Measurements from ENCODE around the gene ADGRA3. TPM values are rescaled to one million over a fixed set of nuclear protein-coding genes. Genes with fewer than 3 reads are reported as not detected.

The ADGRA3 gene
- total and polyA plus RNA-seq, 2 donors (not counting 3 experiments of a cell fraction or from before 2014, with no cell fraction given), result 17.2 to 36.2 TPM

GRCh38 chr4:22462688-22463087, 53.2 kb downstream of the ADGRA3 start:
- Histone ChIP-seq H3K9me1 (replicated peaks; ENCODE audit: control insufficient read depth, extremely low read depth, insufficient read depth, low read length) (no peaks in the 10 kb centered on the region), H3K9ac (replicated peaks; ENCODE audit: extremely low read depth, insufficient read depth, low read length) (no peak overlapping the region), H3K27me3 (ENCODE audit: control insufficient read depth in 2 of 2, insufficient read depth in 2 of 2, low read length in 2 of 2) (no peaks in the 10 kb centered on the region), H3K27ac (ENCODE audit: insufficient read depth, low read depth, low read length) (no peak overlapping the region), H3K79me2 (ENCODE audit: control insufficient read depth, insufficient read depth, low read length) (no peaks in the 10 kb centered on the region), H4K20me1 (replicated peaks; ENCODE audit: control insufficient read depth, extremely low read depth, insufficient read depth, low read length) (no peaks in the 10 kb centered on the region), H3K4me1 (ENCODE audit: control insufficient read depth, extremely low read depth, insufficient read depth, low read length) (no peaks in the 10 kb centered on the region), H3K4me3 (replicated peaks in 1 of 3; ENCODE audit: insufficient read depth in 1 of 3, low read depth in 1 of 3, low read length in 3 of 3) (no peak overlapping the region), H3K9me3 (replicated peaks; ENCODE audit: control insufficient read depth, insufficient read depth, low read length) (no peaks in the 10 kb centered on the region), H3K36me3 (ENCODE audit: control insufficient read depth in 2 of 2, extremely low read depth in 1 of 2, insufficient read depth in 2 of 2, low read length in 2 of 2) (no peaks in the 10 kb centered on the region), H2AFZ (ENCODE audit: low read depth, low read length) (no peak overlapping the region), H3K4me2 (ENCODE audit: insufficient read depth, low read length) (no peak overlapping the region)
- ChIA-PET POLR2A (no interaction called here), CTCF (no interaction called here)
- intact Hi-C loops (cut with micrococcal nuclease) (no loop called here), dilution Hi-C loops (cut with MboI; ENCODE audit: extremely low pct_ligation_motif_present, low sequenced_read_pairs) (no loop called here)
- DNase-seq (ENCODE audit: low read depth, low spot score) (no peak), FAIRE-seq (no peak)
- TF ChIP-seq EZH2 (IDR thresholded peaks at IDR 0.05; ENCODE audit: borderline replicate concordance, low read depth, low read length, severe bottlenecking) (no peak), CTCF (IDR thresholded peaks at IDR 0.05; ENCODE audit: extremely low read depth in 1 of 2, insufficient read depth in 1 of 2, low read depth in 1 of 2, low read length in 2 of 2) (no peak), JUN (IDR thresholded peaks at IDR 0.05; ENCODE audit: borderline replicate concordance, insufficient read depth, insufficient read length, low read depth) (no peak), POLR2A (IDR thresholded peaks at IDR 0.05; ENCODE audit: low read depth, low read length) (no peak), MAX (IDR thresholded peaks at IDR 0.05; ENCODE audit: insufficient read depth, insufficient read length) (no peak), POLR2AphosphoS5 (IDR thresholded peaks at IDR 0.05; ENCODE audit: insufficient read depth, low read depth, low read length) (no peak), FOS (IDR thresholded peaks at IDR 0.05; ENCODE audit: borderline replicate concordance, insufficient read depth, low read length) (no peak), GATA2 (IDR thresholded peaks at IDR 0.05; ENCODE audit: insufficient read depth, insufficient read length, low read depth, low read length) (no peak), MYC (IDR thresholded peaks at IDR 0.05; ENCODE audit: low read depth, low read length) (no peak)
- BruUV-seq (replicated peaks), result no TSS peak

All from endothelial cell of umbilical vein (primary cell).